ENCODE data around the gene UIMC1.
"Not testable (repeated sequence)": the region's sequence is repeated elsewhere in the genome, so short reads cannot be mapped to it uniquely, and the experiment has no call there.

Gene UIMC1

DNA sequence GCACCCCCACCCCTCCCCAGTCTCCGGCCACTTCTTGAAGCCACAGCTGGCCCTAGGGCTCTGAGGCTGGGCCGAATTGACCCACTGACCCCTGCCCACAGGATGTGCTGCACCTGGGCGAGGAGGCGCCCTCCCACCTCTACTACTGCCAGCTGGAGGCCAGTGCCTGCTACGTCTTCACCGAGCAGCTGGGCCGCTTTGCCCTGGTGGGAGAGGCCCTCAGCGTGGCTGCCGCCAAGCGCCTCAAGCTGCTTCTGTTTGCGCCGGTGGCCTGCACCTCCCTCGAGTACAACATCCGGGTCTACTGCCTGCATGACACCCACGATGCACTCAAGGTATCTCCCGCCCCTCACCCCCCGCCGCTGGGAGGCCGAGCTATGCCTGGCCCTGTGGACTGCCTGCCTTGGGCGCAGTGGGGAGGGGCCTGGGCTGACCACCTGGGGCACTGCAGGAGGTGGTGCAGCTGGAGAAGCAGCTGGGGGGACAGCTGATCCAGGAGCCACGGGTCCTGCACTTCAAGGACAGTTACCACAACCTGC lies 128.7 kb downstream of the UIMC1 start:
- H3K4me3 ChIP-seq (replicated peaks in 1 of 2; ENCODE audit: low read depth in 2 of 2, low read length in 2 of 2) = no peak overlapping the region
- no peak for TF ChIP-seq CTCF (IDR thresholded peaks at IDR 0.05; ENCODE audit: low read depth, low read length)
- DNase-seq (ENCODE audit: low read depth in 2 of 2) = no peak

- TF ChIP-seq CTCF (IDR thresholded peaks at IDR 0.05; ENCODE audit: low read depth, low read length) = no peak
- H3K4me3 ChIP-seq (replicated peaks in 1 of 2; ENCODE audit: low read depth in 2 of 2, low read length in 2 of 2) = no peak overlapping the region
- DNase-seq (ENCODE audit: low read depth in 2 of 2) = no peak
Measured at GRCh38 chr5:176876506-176877431, 129.8 kb downstream of the UIMC1 start.

GRCh38 chr5:176875783-176876505 lies 130.6 kb downstream of the UIMC1 start:
- no peak overlapping the region for H3K4me3 ChIP-seq (replicated peaks in 1 of 2; ENCODE audit: low read depth in 2 of 2, low read length in 2 of 2)
- no peak for DNase-seq (ENCODE audit: low read depth in 2 of 2)
- TF ChIP-seq CTCF (IDR thresholded peaks at IDR 0.05; ENCODE audit: low read depth, low read length) = no peak

GRCh38 chr5:176875014-176875550 lies 131.5 kb downstream of the UIMC1 start:
- H3K4me3 ChIP-seq (replicated peaks in 1 of 2; ENCODE audit: low read depth in 2 of 2, low read length in 2 of 2) = no peak overlapping the region
- no peak for TF ChIP-seq CTCF (IDR thresholded peaks at IDR 0.05; ENCODE audit: low read depth, low read length)
- DNase-seq (ENCODE audit: low read depth in 2 of 2) = no peak

- TF ChIP-seq CTCF (IDR thresholded peaks at IDR 0.05; ENCODE audit: low read depth, low read length) = no peak
- no peak overlapping the region for H3K4me3 ChIP-seq (replicated peaks in 1 of 2; ENCODE audit: low read depth in 2 of 2, low read length in 2 of 2)
- no peak for DNase-seq (ENCODE audit: low read depth in 2 of 2)
Measured at GRCh38 chr5:176874198-176874780, 132.3 kb downstream of the UIMC1 start.

- TF ChIP-seq CTCF (IDR thresholded peaks at IDR 0.05; ENCODE audit: low read depth, low read length) = no peak
- no peak overlapping the region for H3K4me3 ChIP-seq (replicated peaks in 1 of 2; ENCODE audit: low read depth in 2 of 2, low read length in 2 of 2)
- DNase-seq (ENCODE audit: low read depth in 2 of 2) = no peak
Measured at GRCh38 chr5:176873541-176874172, 132.9 kb downstream of the UIMC1 start.

- not testable (repeated sequence) for DNase-seq (ENCODE audit: low read depth in 2 of 2)
Measured at GRCh38 chr5:176873011-176873410, 133.6 kb downstream of the UIMC1 start.

GRCh38 chr5:176872586-176872985 lies 134.0 kb downstream of the UIMC1 start:
- DNase-seq (ENCODE audit: low read depth in 2 of 2); H3K4me3 ChIP-seq (replicated peaks in 1 of 2; ENCODE audit: low read depth in 2 of 2, low read length in 2 of 2): not testable (repeated sequence)

More at GRCh38 chr5:176873011-176873410, 133.6 kb downstream of the UIMC1 start:
- H3K4me3 ChIP-seq (replicated peaks in 1 of 2; ENCODE audit: low read depth in 2 of 2, low read length in 2 of 2) = not testable (repeated sequence)

- DNase-seq (ENCODE audit: low read depth in 2 of 2); H3K4me3 ChIP-seq (replicated peaks in 1 of 2; ENCODE audit: low read depth in 2 of 2, low read length in 2 of 2): not testable (repeated sequence)
Measured at GRCh38 chr5:176870644-176871043, 135.9 kb downstream of the UIMC1 start.

Measured in cardiac fibroblast (primary cell).